Stimulated activated CD4-positive, alpha-beta T cell treated with anti-CD3 and anti-CD28 coated beads, Interleukin-15, amount 100 ng/mL, for 24 hours (primary cell): ENCODE results near the gene EPHA2.

Experiments
- DNase-seq: peaks from one replicate; pipeline ENCODE4 v3.0.0-alpha.2; 2020

The EPHA2 gene

DNA sequence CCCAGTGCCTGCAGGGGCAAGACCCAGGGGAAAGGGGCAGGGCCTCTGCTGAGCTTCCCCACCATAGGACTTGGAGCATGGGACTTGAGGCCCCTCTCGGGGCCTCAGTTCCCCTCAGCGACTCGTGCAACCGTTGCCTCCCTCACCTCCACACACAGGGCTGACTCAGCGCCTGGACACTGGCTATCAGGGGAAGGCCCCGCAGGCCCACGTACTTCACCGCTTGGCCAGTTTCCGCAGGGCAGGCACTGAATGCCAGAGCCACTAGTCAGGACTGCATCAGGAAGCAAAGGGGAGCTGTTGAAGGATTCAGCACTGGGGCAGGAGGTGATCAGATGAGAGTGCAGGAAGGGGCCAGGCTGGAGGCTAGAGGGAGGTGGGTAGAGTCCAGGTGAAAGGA is 66.9 kb downstream of the EPHA2 start:
- DNase-seq = no peak

DNA sequence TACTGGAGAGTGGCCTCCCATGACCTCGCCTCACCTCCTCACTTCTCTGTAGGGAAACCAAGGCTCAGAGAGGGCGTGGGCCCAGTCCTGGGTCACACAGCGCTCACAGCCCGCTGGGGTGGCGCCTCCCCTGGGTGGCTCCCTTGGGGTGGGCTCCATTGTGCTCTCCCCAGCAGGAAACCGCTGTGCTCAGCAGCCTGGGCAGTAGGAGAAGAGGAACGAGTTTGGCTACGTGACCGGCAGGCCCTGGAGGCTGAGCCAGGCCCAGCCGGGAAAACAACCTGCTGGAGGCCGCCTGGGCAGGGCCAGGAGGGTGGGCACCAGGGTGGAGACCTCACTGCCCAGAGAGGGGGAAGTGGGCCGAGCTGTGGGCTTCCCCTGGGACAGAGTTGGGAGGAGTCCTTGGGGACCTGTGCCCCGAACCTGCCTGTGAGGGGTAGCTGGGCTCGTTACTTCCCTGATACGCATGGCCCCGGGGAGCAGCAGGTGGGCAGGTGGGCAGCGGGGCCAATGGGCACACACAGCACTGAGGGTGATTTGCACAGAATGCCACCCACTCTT is 67.4 kb downstream of the EPHA2 start:
- DNase-seq = no peak

DNA sequence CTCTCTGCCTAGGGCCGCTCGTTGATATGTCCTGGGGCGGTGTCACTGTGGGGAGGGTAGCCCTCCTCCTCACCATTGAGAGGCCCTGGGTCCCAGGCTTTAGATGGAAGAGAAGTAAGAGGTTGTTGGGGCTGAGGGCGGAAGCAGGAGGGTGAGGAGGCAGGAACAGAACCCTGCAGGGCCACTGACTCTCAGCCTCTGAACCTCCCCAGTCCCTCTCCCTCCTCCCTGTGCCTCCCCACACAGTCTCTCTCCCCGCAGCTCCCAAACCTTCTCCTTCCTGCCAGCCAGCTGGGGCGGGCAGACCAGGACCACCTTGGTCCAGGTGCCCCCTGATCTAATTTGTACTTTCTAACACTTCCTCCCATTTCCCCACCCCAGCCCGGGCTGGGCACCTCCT is 68.1 kb downstream of the EPHA2 start:
- no peak for DNase-seq

DNA sequence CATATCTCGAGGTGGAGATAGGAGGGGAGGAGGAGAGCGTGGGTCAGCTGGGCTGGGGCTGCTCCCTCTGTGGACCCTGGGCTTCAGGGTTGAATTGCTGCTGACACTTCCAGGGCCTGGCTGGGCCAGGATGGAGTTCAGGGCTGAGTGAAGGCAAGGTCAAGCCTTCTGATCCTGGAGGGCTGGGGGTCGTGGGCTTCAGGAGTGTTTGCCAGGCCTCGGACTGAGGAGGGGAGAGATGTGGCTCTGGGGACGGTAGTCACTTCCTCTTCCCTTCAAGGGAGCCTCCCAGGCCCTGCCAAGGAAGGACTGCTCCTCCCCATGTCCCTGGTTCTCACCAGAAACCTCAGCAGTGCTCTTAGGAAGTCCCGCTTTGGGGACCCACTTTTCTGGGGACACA is 70.3 kb downstream of the EPHA2 start:
- DNase-seq = no peak

DNA sequence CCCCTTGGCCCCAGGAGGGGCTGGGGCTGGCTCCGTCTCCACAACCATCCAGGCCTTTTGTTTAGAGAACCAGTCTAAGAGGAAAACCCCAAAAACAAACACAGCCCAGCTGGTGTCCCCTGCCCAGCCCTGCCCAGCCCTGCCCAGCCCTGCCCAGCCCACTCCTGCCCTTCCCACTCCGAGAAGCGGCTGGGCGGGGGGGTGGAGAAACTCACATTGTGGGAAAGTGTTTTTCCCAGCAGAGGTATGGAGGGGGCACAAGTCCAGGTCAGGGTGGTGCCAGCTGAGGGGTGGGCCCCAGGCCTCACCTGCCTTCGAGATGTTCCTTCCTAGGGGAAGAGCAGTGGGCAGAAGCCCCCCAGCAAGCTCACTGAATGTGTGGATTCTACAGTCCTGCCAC is 72.4 kb downstream of the EPHA2 start:
- no peak for DNase-seq

DNA sequence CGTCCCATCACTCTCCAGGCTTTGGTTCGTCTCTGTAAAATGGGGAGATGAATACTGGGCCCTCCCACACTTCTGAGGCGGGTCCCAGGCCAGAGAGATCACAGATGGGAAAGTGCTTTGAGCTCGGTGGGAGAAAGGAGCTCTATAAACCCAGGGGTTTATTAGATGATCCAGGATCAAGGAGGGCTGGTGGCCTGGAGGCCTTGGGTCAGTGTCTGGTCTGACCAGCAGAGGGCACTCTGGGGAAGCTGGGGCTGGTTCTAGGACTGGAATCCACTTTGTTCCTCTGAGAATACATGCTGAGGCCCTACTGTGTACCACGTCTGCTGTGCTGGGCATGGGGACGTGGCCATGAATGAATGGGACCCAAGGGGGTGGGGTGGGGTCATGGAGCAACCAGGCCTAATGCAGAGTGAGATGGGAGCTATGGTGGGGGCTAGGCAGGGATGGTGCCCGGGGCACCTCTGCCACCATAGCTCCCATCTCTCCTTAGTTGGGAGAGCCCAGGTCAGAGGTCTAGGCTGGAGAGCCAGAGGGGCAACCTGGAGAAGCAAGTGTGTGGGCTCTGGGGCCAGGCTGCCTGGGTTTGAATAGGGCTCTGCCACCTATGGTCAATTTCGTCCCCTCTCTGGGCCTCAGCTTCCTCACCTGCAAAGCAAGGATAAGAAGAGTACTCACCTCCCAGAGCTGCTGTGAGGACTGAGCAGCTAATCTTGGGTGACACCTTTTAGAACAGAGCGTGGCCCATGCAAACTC is 73.4 kb downstream of the EPHA2 start:
- DNase-seq = peak; percentile 79

DNA sequence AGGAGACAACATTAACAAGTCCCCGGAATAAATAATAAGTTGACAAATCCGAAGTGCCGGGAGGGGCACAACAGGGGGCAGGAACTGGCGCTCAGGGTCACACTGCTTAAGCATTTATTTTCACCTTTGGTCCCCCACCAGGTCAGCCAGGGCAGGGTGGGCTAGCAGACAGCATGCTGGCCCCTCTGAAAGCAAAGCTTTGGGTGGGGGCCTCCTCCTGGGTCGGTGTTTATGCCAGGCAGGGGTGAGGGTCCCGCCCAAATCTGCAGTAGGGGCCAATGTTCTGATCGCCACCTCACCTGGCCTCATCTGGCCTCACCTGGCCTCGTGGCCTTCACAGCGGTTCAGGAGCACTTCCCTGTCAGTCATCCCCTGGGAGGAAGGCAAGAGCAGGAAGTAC is 74.2 kb downstream of the EPHA2 start:
- no peak for DNase-seq

DNA sequence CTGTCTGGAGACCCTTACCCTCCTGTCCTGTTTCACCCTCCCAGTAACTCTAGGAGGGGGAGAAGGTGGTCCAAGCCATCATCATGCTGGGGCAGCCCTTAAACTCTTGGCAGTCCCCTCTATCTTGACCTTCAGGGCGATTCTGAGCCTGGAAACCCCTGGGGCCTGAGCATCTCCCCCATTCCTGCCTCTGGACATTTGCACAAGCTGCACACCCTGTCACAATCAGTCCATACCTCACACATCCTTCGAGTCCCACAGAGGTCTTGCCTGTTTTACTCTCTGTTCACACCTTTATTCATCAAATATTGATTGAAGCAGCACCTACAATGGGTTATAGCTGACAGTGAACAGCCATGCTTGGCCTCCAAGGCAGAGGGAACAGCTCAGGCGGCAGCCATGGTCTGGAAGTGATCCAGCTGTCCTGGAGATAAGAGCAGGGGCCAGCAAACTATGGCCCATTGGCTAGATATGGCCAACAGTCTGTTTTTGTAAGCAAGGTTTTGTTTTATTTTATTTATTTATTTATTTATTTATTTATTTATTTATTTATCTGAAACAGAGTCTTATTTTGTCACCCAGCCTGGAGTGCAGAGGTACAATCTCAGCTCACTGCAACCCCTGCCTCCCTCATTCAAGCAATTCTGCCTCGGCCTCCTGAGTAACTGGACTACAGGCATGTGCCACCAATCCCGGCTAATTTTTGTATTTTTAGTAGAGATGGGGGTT is 75.3 kb downstream of the EPHA2 start:
- no peak for DNase-seq

DNA sequence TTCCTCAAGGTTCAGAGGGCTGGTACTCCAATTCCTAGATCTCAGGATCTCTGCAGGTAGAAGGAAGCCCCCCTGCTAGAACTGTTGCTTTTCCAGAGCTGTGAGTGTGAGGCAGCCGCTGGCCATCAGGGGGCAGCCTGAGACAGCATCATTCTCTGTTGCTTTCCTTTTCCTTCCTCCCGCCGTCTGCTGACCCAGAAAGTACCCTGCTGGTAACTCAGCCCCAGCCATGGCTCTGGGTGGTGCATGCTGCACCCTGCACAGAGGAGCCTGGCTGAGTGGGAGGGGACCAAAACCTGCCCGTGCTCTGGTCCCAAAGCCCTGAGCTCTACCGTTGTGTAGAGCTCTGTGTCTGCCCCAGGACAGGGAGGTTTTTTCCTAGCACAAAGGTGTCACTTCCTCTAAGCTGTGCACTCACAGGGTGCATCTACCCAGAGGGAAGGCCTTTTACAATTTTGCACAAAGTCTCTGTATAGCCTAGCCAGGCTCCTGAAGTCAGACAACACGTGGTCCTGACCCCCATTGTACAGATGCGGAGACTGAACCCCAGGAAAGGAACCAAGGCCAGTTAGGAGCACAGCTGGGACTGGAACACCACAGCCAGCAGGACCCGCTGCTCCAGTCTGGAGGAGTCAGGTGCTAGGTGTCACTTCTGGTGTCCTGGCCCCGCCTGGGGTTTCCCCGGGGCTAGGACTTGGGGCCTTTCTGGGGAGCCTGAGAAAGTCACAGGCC is 76.8 kb downstream of the EPHA2 start:
- DNase-seq = peak; percentile 81

DNA sequence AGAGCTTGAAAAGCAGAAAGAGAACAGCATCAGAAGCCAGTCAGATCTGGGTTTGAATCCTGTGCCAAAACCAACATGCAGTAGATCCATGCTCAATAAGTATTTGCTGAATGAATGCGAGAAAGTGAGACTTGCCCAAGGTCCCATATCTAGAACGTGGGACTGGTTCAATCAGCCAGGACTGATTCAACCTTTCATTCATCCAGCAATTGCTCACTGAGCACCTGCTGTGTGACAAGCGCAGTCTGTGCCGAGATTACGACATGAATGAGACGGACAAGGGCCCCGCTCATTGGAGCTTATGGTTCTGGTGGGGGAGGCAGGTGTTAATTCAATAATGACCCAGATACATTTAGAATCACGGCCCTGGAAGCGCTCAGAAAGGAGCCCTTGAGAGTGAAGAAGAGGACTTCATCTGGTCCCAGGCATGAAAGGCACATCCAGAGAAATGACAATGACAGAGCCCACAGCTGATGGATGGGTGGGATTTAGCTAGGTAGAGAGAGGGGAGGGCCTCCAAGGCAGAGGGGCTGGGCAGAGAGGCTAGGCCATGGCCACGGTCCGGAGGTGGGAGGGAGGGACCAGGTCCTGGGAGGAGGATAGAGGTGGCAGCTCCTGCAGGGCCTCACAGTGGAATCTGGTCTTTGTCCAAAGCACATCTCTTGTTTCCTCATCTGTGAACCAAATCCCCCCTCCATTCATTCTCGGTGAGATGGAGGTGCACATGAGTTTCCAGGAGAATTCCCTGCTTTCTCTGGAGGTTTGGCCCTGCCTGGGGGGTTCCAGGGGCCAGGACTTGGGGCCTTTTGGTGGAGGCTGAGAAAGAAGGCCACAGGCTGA is 78.2 kb downstream of the EPHA2 start:
- DNase-seq = no peak

DNA sequence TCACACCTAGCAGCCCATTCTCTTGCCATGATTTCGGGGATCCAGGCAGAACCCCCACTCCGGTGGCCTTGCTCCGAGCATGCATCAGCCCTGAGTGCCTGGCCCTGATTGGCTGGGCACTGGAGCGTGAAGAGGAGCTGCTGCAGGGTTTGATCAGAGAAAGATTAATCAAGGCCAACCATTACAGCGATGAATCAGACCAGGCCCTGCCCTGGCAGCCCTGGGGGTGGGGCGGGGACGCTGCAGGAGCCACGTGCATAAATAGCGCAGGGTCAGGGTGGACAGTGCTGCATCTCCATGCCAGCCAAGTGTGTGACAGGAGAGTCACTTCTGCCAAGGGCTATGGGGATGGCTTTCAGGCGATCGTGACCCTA is 79.0 kb downstream of the EPHA2 start:
- no peak for DNase-seq

DNA sequence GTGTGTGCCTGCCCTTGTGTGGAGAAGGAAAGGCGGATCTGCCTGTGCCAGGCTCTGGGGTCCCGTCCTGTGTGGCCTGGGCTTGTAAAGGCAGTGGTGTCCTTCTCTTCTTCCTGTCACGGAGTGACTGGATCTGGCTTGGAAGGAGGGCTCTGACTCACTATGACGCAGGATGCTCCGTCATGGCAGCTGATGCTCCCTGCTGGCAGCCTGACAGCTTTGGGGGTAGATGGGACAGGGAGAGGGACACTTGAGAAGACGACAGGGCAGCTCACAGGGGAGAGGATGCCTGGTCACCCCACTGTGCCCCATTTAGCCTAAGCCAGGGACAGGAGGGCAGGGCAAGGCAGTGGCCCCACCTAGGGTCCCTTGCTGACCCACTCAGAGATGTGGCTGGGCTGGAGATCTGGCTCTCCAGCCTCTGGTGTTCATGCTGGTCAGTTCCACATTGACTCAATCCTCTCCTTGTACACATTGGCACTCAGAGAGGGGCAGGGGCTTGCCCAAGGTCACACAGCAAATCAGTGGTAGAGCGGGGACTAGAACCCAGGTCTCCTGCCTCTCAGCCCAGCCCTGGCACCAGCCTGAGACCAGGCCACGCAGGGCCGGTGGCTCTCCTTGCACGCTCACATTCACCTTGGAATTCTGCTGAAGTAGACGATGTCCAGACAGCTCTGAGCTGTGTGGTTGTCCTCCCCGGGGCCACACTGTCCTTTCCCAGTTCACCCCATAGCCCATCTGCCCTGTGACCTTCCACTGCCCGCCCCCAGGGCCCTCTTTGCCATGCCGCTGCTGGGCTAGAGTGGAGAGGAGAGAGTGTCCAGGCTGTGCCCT is 79.6 kb downstream of the EPHA2 start:
- no peak for DNase-seq

DNA sequence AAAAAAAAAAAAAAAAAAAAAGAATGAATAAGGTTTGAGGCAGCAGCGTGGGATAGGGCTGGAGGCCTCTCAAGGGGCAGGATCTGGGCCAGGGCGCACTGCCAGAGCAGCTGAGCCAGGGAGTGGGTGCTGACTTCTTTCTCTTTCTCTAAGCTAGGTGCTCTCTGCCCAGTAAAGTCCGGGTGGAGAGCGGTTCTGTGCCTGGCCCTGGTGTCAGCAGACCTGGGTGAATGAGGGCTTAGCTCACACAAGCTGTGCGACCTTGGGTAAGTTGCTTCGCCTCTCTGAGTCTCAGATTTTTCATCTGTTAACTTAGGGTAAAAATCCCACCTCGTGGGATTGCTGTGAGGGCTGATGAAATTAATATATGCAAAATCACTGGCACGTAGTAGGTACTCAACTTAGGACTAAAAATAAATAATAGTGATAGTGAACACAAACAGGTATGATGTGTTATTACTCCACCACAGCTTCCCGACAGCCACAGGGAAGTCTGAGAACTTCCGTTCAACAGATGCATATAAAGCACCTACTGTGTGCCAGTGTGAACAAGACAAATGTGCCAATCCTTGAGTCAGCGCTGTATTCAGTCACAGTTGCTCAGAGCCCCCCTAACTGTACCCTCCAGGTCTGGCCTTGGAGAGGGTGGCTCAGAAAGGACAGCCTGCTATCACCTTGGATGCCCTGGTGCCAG is 80.4 kb downstream of the EPHA2 start:
- no peak for DNase-seq
